ENCODE measurements around the gene ENTPD5.
A peak's percentile ranks its signal among the peaks of the same experiment; 100 is the strongest.

ENTPD5 gene

GRCh38 chr14:74029136-74029535, 10.0 kb upstream of the ENTPD5 start:
- TF ChIP-seq CTCF (IDR thresholded peaks at IDR 0.05; ENCODE audit: control insufficient read depth, insufficient read depth, low read depth, low read length, missing control alignments), result no peak
- DNase-seq (ENCODE audit: low read depth), result no peak
- H3K4me3 ChIP-seq (ENCODE audit: control insufficient read depth, low read depth, low read length), result no peak overlapping the region

GRCh38 chr14:74022346-74022745, 3.3 kb upstream of the ENTPD5 start:
- no peak overlapping the region for H3K4me3 ChIP-seq (ENCODE audit: control insufficient read depth, low read depth, low read length)
- no peak for DNase-seq (ENCODE audit: low read depth)
- TF ChIP-seq CTCF (IDR thresholded peaks at IDR 0.05; ENCODE audit: control insufficient read depth, insufficient read depth, low read depth, low read length, missing control alignments), result no peak

- H3K4me3 ChIP-seq (ENCODE audit: control insufficient read depth, low read depth, low read length), result peak overlapping the region; percentile 97
- DNase-seq (ENCODE audit: low read depth), result peak; percentile 27
- no peak for TF ChIP-seq CTCF (IDR thresholded peaks at IDR 0.05; ENCODE audit: control insufficient read depth, insufficient read depth, low read depth, low read length, missing control alignments)
Observed at GRCh38 chr14:74019408-74020137, 485 bp upstream of the ENTPD5 start.

- H3K4me3 ChIP-seq (ENCODE audit: control insufficient read depth, low read depth, low read length), result peak overlapping the region; percentile 77
- peak; percentile 32 for DNase-seq (ENCODE audit: low read depth)
- no peak for TF ChIP-seq CTCF (IDR thresholded peaks at IDR 0.05; ENCODE audit: control insufficient read depth, insufficient read depth, low read depth, low read length, missing control alignments)
Observed at GRCh38 chr14:74018174-74018585, 908 bp downstream of the ENTPD5 start.

- no peak overlapping the region for H3K4me3 ChIP-seq (ENCODE audit: control insufficient read depth, low read depth, low read length)
- TF ChIP-seq CTCF (IDR thresholded peaks at IDR 0.05; ENCODE audit: control insufficient read depth, insufficient read depth, low read depth, low read length, missing control alignments), result no peak
- DNase-seq (ENCODE audit: low read depth), result no peak
Observed at GRCh38 chr14:74015963-74016362, 3.1 kb downstream of the ENTPD5 start.

GRCh38 chr14:74015176-74015575, 3.9 kb downstream of the ENTPD5 start:
- no peak for TF ChIP-seq CTCF (IDR thresholded peaks at IDR 0.05; ENCODE audit: control insufficient read depth, insufficient read depth, low read depth, low read length, missing control alignments)
- H3K4me3 ChIP-seq (ENCODE audit: control insufficient read depth, low read depth, low read length), result no peak overlapping the region
- DNase-seq (ENCODE audit: low read depth), result no peak

All from AG09309 (cell line).